GM23338 (cell line): Measurements from ENCODE around the gene PCSK5. TPM values are rescaled to one million over a fixed set of nuclear protein-coding genes. Genes with fewer than 3 reads are reported as not detected.

Source experiments
- ATAC-seq: fragments of 200-7000 bp; cut with Tn5 transposase; 3 replicates; pipeline ENCODE4 v1.9.1; 2020
- DNase-seq: peaks from one replicate; pipeline ENCODE4 v3.0.0-alpha.2; 2015; ENCODE audit warnings: low spot score
- H2AFZ ChIP-seq: fragments of 200-600 bp; sonication (generic); 2 replicates; pipeline ENCODE4 v1.8.0; 2016; ENCODE audit warnings: antibody characterized with exemption, mild to moderate bottlenecking, moderate library complexity
- H3F3A ChIP-seq: fragments of 200-600 bp; sonication (generic); replicated peaks from 2 replicates; pipeline ENCODE4 v1.8.0; 2017; ENCODE audit warnings: antibody characterized with exemption, mixed run types, low read depth
- H3K27ac ChIP-seq: fragments of 200-600 bp; sonication (generic); 2 replicates; pipeline ENCODE4 v1.6.1; 2016; ENCODE audit warnings: low read depth
- H3K27me3 ChIP-seq: fragments of 200-600 bp; sonication (generic); 2 replicates; pipeline ENCODE4 v1.8.0; 2016; ENCODE audit warnings: mild to moderate bottlenecking, mixed run types, moderate library complexity; ENCODE audit not compliant: insufficient read depth
- H3K36me3 ChIP-seq: fragments of 200-600 bp; sonication (generic); 2 replicates; pipeline ENCODE4 v1.8.0; 2016; ENCODE audit warnings: mild to moderate bottlenecking; ENCODE audit not compliant: insufficient read depth
- H3K4me1 ChIP-seq: fragments of 200-600 bp; sonication (generic); 2 replicates; pipeline ENCODE4 v1.8.0; 2016; ENCODE audit warnings: mild to moderate bottlenecking, moderate library complexity; ENCODE audit not compliant: insufficient read depth
- H3K4me2 ChIP-seq: fragments of 200-600 bp; sonication (generic); 2 replicates; pipeline ENCODE4 v1.7.1; 2017; ENCODE audit warnings: mixed run types
- H3K4me3 ChIP-seq: fragments of 200-600 bp; sonication (generic); 2 replicates; pipeline ENCODE4 v1.6.1; 2016; ENCODE audit warnings: mixed run types
- H3K79me2 ChIP-seq: fragments of 200-600 bp; sonication (generic); replicated peaks from 2 replicates; pipeline ENCODE4 v1.8.0; 2017; ENCODE audit warnings: mild to moderate bottlenecking; ENCODE audit not compliant: insufficient read depth
- H3K9me2 ChIP-seq: fragments of 200-600 bp; sonication (generic); 2 replicates; pipeline ENCODE4 v1.8.0; 2017; ENCODE audit not compliant: insufficient read depth
- H4K20me1 ChIP-seq: fragments of 200-600 bp; sonication (generic); replicated peaks from 2 replicates; pipeline ENCODE4 v1.8.0; 2017; ENCODE audit warnings: mild to moderate bottlenecking; ENCODE audit not compliant: insufficient read depth
- H3K27ac Mint-ChIP-seq: 2 replicates; pipeline ENCODE4 v1.8.0; 2020; ENCODE audit warnings: inconsistent platforms, mild to moderate bottlenecking, moderate library complexity, mixed read lengths
- H3K27me3 Mint-ChIP-seq: 3 replicates; pipeline ENCODE4 v1.8.0; 2022; ENCODE audit warnings: low read depth, mild to moderate bottlenecking, moderate library complexity, mixed read lengths, inconsistent platforms; ENCODE audit not compliant: insufficient read depth, poor library complexity
- H3K36me3 Mint-ChIP-seq: 3 replicates; pipeline ENCODE4 v1.8.0; 2021; ENCODE audit warnings: low read depth, mild to moderate bottlenecking, inconsistent platforms, moderate library complexity, mixed read lengths
- H3K4me1 Mint-ChIP-seq: 3 replicates; pipeline ENCODE4 v1.8.0; 2020; ENCODE audit warnings: mild to moderate bottlenecking, inconsistent platforms, mixed read lengths
- H3K4me3 Mint-ChIP-seq: 3 replicates; pipeline ENCODE4 v1.8.0; 2021; ENCODE audit warnings: moderate library complexity, mild to moderate bottlenecking, inconsistent platforms, mixed read lengths
- H3K9me3 Mint-ChIP-seq: 3 replicates; pipeline ENCODE4 v1.8.0; 2020; ENCODE audit warnings: moderate library complexity, mild to moderate bottlenecking, inconsistent platforms, mixed read lengths
- CREB1 ChIP-seq: fragments of 250-450 bp; sonication (Bioruptor Pico); IDR thresholded peaks from 2 replicates; pipeline ENCODE4 v1.5.0; 2020; ENCODE audit warnings: low read depth, mild to moderate bottlenecking, moderate library complexity
- polyA plus RNA-seq: library from polyadenylated mRNA; unstranded; fragments of >200 nt; fragmentation: Nextera tagmentation; extraction: Ambion mirVana; gene quantifications from 2 replicates; pipeline ENCODE4 v1.2.1, GENCODE V29; 2016
- total RNA-seq: library from RNA; depleted of rRNA; stranded (reverse); fragments of >200 nt; shearing (Covaris generic); gene quantifications from 2 replicates; pipeline ENCODE4 v1.2.3, GENCODE V29; 2014
- TF ChIP-seq, protein P1 (sequence below): fragments of 250-450 bp; sonication (Bioruptor Pico); IDR thresholded peaks from 2 replicates; pipeline ENCODE4 v1.5.0; 2020; ENCODE audit warnings: mild to moderate bottlenecking, moderate library complexity
- TF ChIP-seq, protein P2 (sequence below): IDR thresholded peaks from 2 replicates; pipeline ENCODE4 v1.6.1; 2016; ENCODE audit warnings: antibody characterized with exemption
- TF ChIP-seq, protein P3 (sequence below), 2 experiments: fragments of 200-600 bp in 1 of 2; sonication (generic) in 1 of 2; conservative IDR thresholded peaks; 2 replicates each; pipeline versions ENCODE4 v1.5.1 to v1.6.1; 2016 to 2017; ENCODE audit warnings: antibody characterized with exemption in 2 of 2, low read depth in 2 of 2, mild to moderate bottlenecking in 2 of 2, moderate library complexity in 1 of 2

The PCSK5 gene
- total and polyA plus RNA-seq, 2 experiments from 2014 or later = 12.3 to 34.8 TPM

DNA sequence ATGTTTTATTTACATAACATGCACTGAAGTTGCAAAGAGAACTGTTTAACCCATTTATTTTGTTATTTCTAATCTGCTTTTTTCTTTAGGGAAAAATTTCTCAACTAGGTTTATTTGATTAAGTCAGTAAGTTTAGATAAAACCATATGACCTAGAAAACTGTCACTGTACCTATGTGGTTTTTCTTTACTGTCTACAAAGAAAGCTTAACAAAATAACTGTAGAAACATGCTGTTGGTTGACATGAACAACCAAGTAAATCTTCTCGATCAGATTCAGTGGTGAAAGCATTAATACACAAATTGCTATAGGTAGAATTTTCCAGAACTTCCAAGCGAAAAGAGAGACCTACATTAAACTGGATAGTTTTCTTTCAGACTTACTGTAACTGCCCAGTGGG, 137.4 kb downstream of the PCSK5 start:
- peaks cover 3% of the 10 kb centered on the region; the same call in 1 of the 2 replicates for H4K20me1 ChIP-seq
- no peak overlapping the region for H3K27ac ChIP-seq
- H3K4me3 ChIP-seq = no peak overlapping the region
- H3K36me3 ChIP-seq = peaks cover 14% of the 10 kb centered on the region; the same call in 1 of the 2 replicates
- TF ChIP-seq, protein P1, sequence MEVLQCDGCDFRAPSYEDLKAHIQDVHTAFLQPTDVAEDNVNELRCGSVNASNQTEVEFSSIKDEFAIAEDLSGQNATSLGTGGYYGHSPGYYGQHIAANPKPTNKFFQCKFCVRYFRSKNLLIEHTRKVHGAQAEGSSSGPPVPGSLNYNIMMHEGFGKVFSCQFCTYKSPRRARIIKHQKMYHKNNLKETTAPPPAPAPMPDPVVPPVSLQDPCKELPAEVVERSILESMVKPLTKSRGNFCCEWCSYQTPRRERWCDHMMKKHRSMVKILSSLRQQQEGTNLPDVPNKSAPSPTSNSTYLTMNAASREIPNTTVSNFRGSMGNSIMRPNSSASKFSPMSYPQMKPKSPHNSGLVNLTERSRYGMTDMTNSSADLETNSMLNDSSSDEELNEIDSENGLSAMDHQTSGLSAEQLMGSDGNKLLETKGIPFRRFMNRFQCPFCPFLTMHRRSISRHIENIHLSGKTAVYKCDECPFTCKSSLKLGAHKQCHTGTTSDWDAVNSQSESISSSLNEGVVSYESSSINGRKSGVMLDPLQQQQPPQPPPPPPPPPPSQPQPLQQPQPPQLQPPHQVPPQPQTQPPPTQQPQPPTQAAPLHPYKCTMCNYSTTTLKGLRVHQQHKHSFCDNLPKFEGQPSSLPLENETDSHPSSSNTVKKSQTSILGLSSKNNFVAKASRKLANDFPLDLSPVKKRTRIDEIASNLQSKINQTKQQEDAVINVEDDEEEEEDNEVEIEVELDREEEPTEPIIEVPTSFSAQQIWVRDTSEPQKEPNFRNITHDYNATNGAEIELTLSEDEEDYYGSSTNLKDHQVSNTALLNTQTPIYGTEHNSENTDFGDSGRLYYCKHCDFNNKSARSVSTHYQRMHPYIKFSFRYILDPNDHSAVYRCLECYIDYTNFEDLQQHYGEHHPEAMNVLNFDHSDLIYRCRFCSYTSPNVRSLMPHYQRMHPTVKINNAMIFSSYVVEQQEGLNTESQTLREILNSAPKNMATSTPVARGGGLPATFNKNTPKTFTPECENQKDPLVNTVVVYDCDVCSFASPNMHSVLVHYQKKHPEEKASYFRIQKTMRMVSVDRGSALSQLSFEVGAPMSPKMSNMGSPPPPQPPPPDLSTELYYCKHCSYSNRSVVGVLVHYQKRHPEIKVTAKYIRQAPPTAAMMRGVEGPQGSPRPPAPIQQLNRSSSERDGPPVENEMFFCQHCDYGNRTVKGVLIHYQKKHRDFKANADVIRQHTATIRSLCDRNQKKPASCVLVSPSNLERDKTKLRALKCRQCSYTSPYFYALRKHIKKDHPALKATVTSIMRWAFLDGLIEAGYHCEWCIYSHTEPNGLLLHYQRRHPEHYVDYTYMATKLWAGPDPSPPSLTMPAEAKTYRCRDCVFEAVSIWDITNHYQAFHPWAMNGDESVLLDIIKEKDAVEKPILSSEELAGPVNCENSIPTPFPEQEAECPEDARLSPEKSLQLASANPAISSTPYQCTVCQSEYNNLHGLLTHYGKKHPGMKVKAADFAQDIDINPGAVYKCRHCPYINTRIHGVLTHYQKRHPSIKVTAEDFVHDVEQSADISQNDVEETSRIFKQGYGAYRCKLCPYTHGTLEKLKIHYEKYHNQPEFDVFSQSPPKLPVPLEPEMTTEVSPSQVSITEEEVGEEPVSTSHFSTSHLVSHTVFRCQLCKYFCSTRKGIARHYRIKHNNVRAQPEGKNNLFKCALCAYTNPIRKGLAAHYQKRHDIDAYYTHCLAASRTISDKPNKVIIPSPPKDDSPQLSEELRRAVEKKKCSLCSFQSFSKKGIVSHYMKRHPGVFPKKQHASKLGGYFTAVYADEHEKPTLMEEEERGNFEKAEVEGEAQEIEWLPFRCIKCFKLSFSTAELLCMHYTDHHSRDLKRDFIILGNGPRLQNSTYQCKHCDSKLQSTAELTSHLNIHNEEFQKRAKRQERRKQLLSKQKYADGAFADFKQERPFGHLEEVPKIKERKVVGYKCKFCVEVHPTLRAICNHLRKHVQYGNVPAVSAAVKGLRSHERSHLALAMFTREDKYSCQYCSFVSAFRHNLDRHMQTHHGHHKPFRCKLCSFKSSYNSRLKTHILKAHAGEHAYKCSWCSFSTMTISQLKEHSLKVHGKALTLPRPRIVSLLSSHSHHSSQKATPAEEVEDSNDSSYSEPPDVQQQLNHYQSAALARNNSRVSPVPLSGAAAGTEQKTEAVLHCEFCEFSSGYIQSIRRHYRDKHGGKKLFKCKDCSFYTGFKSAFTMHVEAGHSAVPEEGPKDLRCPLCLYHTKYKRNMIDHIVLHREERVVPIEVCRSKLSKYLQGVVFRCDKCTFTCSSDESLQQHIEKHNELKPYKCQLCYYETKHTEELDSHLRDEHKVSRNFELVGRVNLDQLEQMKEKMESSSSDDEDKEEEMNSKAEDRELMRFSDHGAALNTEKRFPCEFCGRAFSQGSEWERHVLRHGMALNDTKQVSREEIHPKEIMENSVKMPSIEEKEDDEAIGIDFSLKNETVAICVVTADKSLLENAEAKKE (CRISPR knock-in tag) = no peak
- TF ChIP-seq, protein P2, sequence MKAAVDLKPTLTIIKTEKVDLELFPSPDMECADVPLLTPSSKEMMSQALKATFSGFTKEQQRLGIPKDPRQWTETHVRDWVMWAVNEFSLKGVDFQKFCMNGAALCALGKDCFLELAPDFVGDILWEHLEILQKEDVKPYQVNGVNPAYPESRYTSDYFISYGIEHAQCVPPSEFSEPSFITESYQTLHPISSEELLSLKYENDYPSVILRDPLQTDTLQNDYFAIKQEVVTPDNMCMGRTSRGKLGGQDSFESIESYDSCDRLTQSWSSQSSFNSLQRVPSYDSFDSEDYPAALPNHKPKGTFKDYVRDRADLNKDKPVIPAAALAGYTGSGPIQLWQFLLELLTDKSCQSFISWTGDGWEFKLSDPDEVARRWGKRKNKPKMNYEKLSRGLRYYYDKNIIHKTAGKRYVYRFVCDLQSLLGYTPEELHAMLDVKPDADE = no peak
- TF ChIP-seq, protein P3, sequence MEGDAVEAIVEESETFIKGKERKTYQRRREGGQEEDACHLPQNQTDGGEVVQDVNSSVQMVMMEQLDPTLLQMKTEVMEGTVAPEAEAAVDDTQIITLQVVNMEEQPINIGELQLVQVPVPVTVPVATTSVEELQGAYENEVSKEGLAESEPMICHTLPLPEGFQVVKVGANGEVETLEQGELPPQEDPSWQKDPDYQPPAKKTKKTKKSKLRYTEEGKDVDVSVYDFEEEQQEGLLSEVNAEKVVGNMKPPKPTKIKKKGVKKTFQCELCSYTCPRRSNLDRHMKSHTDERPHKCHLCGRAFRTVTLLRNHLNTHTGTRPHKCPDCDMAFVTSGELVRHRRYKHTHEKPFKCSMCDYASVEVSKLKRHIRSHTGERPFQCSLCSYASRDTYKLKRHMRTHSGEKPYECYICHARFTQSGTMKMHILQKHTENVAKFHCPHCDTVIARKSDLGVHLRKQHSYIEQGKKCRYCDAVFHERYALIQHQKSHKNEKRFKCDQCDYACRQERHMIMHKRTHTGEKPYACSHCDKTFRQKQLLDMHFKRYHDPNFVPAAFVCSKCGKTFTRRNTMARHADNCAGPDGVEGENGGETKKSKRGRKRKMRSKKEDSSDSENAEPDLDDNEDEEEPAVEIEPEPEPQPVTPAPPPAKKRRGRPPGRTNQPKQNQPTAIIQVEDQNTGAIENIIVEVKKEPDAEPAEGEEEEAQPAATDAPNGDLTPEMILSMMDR (conservative IDR thresholded peaks at IDR 0.05; ENCODE audit: low read depth in 2 of 2) = no peak
- TF ChIP-seq CREB1 (CRISPR knock-in tag) = no peak
- no peak overlapping the region for H2AFZ ChIP-seq
- Mint-ChIP-seq H3K27me3 (no peaks in the 10 kb centered on the region), H3K4me1 (peaks cover 22% of the 10 kb centered on the region), H3K36me3 (peaks cover 23% of the 10 kb centered on the region; the same call in 2 of the 3 replicates), H3K4me3 (no peak overlapping the region), H3K27ac (no peak overlapping the region), H3K9me3 (no peaks in the 10 kb centered on the region)
- H3K4me1 ChIP-seq = no peaks in the 10 kb centered on the region
- H3K79me2 ChIP-seq = peaks cover 2% of the 10 kb centered on the region; the same call in 1 of the 2 replicates
- ATAC-seq (no peak), DNase-seq (no peak)
- no peak overlapping the region for H3K4me2 ChIP-seq
- H3K27me3 ChIP-seq = no peaks in the 10 kb centered on the region
- no peaks in the 10 kb centered on the region for H3F3A ChIP-seq
- H3K9me2 ChIP-seq = no peaks in the 10 kb centered on the region
